Measurements from ENCODE around the gene NDUFV2.
"Not testable (repeated sequence)": the region's sequence is repeated elsewhere in the genome, so short reads cannot be mapped to it uniquely, and the experiment has no call there.

Gene NDUFV2

GRCh38 chr18:9102508-9103375 lies at the start of gene NDUFV2:
TSS of gene NDUFV2 (plus strand) at chr18:9102699. CDS start at chr18:9102744, 45 bp downstream.
- DNase-seq: peak; percentile 74

GRCh38 chr18:9053814-9054213 lies 48.7 kb upstream of the NDUFV2 start:
- DNase-seq: no peak

GRCh38 chr18:9055185-9055584 lies 47.3 kb upstream of the NDUFV2 start:
- no peak for DNase-seq

GRCh38 chr18:9055626-9056025 lies 46.9 kb upstream of the NDUFV2 start:
- DNase-seq: no peak

- no peak for DNase-seq
These were observed 44.9 kb upstream of the NDUFV2 start for GRCh38 chr18:9057646-9058045.

GRCh38 chr18:9058406-9058805 lies 44.1 kb upstream of the NDUFV2 start:
- DNase-seq: no peak

- DNase-seq: no peak
These were observed 40.1 kb upstream of the NDUFV2 start for GRCh38 chr18:9062418-9062751.

GRCh38 chr18:9065864-9066263 lies 36.6 kb upstream of the NDUFV2 start:
- no peak for DNase-seq

- no peak for DNase-seq
These were observed 36.1 kb upstream of the NDUFV2 start for GRCh38 chr18:9066358-9066757.

- no peak for DNase-seq
These were observed 35.6 kb upstream of the NDUFV2 start for GRCh38 chr18:9066817-9067306.

- DNase-seq: no peak
These were observed 34.7 kb upstream of the NDUFV2 start for GRCh38 chr18:9067823-9068222.

- DNase-seq: no peak
These were observed 34.2 kb upstream of the NDUFV2 start for GRCh38 chr18:9068346-9068745.

- DNase-seq: no peak
These were observed 32.9 kb upstream of the NDUFV2 start for GRCh38 chr18:9069601-9070000.

GRCh38 chr18:9070212-9070611 lies 32.3 kb upstream of the NDUFV2 start:
- no peak for DNase-seq

- no peak for DNase-seq
These were observed 22.5 kb upstream of the NDUFV2 start for GRCh38 chr18:9079818-9080528.

- DNase-seq: no peak
These were observed 20.6 kb upstream of the NDUFV2 start for GRCh38 chr18:9081940-9082339.

GRCh38 chr18:9082711-9083510 lies 19.6 kb upstream of the NDUFV2 start:
- no peak for DNase-seq

GRCh38 chr18:9086015-9086414 lies 16.5 kb upstream of the NDUFV2 start:
- no peak for DNase-seq

- DNase-seq: no peak
These were observed 15.9 kb upstream of the NDUFV2 start for GRCh38 chr18:9086624-9087023.

- DNase-seq: no peak
These were observed 15.4 kb upstream of the NDUFV2 start for GRCh38 chr18:9087144-9087543.

- DNase-seq: no peak
These were observed 14.2 kb upstream of the NDUFV2 start for GRCh38 chr18:9088252-9088651.

GRCh38 chr18:9088727-9089126 lies 13.8 kb upstream of the NDUFV2 start:
- not testable (repeated sequence) for DNase-seq

- DNase-seq: no peak
These were observed 11.9 kb upstream of the NDUFV2 start for GRCh38 chr18:9090578-9090977.
